Fibroblast of the aortic adventitia (primary cell): ENCODE data around the gene SELENOK. TPM values are rescaled to one million over a fixed set of nuclear protein-coding genes. Genes with fewer than 3 reads are reported as not detected.

Experiments used
- DNase-seq: peaks from one replicate; pipeline ENCODE4 v3.0.0-alpha.2; 2010; ENCODE audit warnings: low read depth
- H3K4me3 ChIP-seq: 2 replicates; pipeline ENCODE4 v1.5.1; 2011; ENCODE audit warnings: low read depth, mild to moderate bottlenecking, control low read depth, low read length, moderate library complexity
- total RNA-seq: library from RNA; depleted of rRNA; stranded (reverse); fragments of >200 nt; gene quantifications from 2 replicates; pipeline ENCODE4 v1.2.3, GENCODE V29; 2012; ENCODE audit warnings: low replicate concordance
- TF ChIP-seq, protein P1 (sequence below): IDR thresholded peaks from 2 replicates; pipeline ENCODE4 v1.5.1; 2011; ENCODE audit warnings: mild to moderate bottlenecking, low read length, control low read depth, inconsistent platforms; ENCODE audit not compliant: insufficient read depth

Gene SELENOK
- 18.3 and 25.9 TPM in 2 replicates for total RNA-seq

DNA sequence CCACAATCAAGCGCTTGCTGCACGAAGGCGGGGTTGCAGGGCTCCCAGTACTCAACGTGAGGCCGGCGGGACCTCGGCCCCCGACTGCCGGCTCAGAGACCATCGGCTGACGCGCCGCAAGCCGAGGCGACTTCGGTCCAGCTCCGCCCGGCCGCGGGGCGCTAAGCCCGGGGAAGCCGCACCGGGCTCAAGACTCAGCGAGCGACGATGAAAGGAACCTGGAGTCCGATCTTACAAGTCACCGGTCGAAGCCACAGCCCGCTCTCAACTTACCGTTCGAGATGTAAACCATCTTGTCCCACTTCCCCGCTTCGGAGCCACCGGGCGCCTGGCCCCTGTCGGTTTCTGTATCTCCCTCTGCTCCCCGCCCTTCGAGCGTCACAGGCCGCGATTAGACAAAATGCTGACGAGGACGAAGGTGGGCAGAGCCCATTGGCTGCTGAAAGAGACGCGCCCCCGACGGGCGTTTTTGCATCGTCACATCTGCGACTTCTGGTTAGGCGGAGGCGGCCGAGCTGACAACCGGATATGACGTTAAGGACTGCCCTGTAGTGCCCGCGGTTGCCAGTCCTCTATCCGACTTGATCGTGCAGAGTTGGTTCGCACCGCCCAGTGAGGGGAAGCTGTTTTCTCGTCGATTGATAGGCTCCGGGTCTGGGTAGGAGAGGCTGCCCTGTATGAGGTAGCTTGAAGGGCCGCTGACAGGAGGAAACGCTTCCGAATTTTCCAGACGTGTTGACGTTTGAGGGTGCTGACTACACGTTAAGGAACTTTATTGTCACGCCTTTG is at the start of gene SELENOK:
Gene SELENOK, minus strand, starts transcription at position 363 of the 789 bp plus-strand sequence.
- TF ChIP-seq, protein P1, sequence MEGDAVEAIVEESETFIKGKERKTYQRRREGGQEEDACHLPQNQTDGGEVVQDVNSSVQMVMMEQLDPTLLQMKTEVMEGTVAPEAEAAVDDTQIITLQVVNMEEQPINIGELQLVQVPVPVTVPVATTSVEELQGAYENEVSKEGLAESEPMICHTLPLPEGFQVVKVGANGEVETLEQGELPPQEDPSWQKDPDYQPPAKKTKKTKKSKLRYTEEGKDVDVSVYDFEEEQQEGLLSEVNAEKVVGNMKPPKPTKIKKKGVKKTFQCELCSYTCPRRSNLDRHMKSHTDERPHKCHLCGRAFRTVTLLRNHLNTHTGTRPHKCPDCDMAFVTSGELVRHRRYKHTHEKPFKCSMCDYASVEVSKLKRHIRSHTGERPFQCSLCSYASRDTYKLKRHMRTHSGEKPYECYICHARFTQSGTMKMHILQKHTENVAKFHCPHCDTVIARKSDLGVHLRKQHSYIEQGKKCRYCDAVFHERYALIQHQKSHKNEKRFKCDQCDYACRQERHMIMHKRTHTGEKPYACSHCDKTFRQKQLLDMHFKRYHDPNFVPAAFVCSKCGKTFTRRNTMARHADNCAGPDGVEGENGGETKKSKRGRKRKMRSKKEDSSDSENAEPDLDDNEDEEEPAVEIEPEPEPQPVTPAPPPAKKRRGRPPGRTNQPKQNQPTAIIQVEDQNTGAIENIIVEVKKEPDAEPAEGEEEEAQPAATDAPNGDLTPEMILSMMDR, result no peak
- DNase-seq, result peak; percentile 99
- H3K4me3 ChIP-seq, result peak within 1 kb of the TSS; percentile 95

DNA sequence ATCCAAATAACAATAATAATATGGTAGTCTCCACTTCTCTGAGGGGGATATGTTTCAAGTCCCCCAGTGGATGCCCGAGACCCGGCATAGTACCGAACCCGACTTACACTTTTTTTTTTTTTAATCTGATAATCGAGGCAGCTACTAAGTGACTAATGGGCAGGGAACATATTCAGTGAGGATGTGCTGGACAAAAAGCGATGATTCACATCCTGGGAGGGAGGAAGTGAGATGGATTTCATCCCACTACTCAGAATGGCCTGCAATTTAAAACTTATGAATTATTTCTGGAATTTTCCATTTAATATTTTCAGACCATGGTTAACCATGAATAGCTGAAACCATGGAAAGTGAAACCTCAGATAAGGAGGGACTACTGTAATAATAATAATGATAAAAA is 49.5 kb upstream of the SELENOK start:
- TF ChIP-seq, protein P1, result no peak
- H3K4me3 ChIP-seq, result no peak overlapping the region
- DNase-seq, result peak; percentile 31

DNA sequence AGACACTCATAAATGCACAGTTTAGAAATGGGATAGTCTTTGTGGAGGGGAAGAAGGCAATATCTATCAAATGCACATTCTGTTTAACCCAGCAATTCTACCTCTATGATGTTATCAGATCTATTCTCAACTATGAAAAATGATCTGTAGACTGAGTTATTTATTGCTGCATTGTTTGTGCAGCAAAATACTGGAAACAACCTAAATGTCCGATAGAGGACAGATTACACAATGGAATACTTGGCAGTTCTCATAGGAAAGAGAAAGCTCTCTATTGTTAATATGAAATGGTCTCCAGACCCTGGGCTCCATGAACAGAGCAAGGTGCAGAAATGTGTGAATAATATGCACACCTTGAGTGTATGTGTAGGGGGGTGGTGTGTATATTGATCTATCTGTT is 49.0 kb upstream of the SELENOK start:
- H3K4me3 ChIP-seq, result no peak overlapping the region
- TF ChIP-seq, protein P1, result no peak
- no peak for DNase-seq

DNA sequence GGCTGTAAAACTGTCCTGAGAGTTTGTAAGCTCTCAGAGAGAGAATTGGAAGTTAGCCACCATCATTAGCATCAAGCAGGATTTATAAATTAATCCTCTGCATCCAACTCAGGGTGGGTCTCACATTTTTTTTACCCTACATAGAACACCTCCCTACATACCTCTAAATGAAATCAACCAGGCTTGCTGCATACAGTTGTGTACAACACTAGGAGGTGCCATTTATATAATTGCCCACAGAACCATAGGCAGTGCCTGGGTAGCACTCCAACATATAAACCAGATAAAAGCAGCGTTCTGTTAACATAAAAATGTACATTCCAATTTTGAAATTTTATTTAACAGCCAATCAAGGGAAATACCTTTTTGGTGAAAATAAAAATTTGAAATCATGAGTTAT is 48.2 kb upstream of the SELENOK start:
- no peak for DNase-seq
- no peak overlapping the region for H3K4me3 ChIP-seq
- TF ChIP-seq, protein P1, result no peak

DNA sequence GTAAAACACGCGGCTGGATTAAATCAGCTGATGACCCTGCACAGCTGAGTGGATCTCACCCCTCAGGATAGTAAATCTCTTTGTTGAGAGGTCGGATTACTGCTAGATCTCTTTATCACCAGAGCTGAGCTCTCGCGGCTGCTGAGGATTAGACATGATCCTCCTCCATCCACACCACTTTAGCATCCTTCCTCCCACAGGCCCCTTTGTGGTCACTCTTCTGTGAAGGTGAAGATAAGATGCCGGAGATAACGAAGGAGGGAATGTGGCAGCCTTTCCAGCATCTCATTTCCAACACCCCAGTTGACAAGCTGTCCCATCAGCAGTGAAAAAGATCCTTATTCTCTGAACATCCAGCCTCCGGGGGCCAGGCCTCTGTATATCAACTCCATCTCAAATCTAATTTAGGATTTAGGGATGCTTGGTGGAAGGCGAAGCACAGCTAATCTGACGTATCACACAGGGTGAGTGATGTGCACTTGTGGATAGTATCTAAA is 47.5 kb upstream of the SELENOK start:
- DNase-seq, result no peak
- no peak overlapping the region for H3K4me3 ChIP-seq
- TF ChIP-seq, protein P1, result no peak

DNA sequence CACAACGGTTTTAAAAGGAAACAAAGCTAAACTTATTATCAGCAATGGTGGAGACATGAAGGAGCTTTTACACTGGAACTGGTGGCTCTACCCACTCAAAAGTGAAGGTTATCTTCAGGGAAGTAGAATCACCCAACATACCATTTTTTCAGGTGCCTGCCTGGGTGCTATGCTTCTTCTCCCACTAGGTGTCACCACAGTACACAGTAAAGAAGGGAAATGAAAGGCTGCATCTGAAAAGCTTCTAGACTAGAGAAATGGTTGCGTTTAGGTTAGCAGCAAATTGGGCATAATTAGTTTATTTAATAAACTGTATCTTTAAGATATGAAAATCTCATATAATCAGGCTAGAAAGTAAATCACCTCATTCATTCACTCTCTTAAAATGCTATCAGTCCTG is 47.0 kb upstream of the SELENOK start:
- TF ChIP-seq, protein P1, result peak; percentile 86
- no peak overlapping the region for H3K4me3 ChIP-seq
- peak; percentile 58 for DNase-seq
